Right ventricle myocardium inferior (tissue), 1 donor: Measurements from ENCODE around the gene RAB11FIP4. TPM values are rescaled to one million over a fixed set of nuclear protein-coding genes. Genes with fewer than 3 reads are reported as not detected.
"Not testable (repeated sequence)": the region's sequence is repeated elsewhere in the genome, so short reads cannot be mapped to it uniquely, and the experiment has no call there.

Experiments used
- ATAC-seq: fragments of 200-7000 bp; cut with Tn5 transposase; one replicate; pipeline ENCODE4 v1.9.1; 2020; ENCODE audit warnings: mild to moderate bottlenecking, moderate library complexity
- DNase-seq: peaks from one replicate; pipeline ENCODE4 v3.0.0; 2021; ENCODE audit errors: missing footprints
- intact Hi-C: fragments of 100-400 bp; cut with DNase I; formaldehyde crosslinking; loops from one replicate; pipeline ENCODE4 v1.11.0; 2022
- long read RNA-seq: library from polyadenylated mRNA; unstranded; transcript quantifications from one replicate; pipeline ENCODE4 v2.0.0, GENCODE V29; 2021
- total RNA-seq: library from RNA; stranded (reverse); fragmentation: NEBNext Ultra II Directional; extraction: Animal tissue kit (Norgen Biotek cat#: 25700); gene quantifications from one replicate; pipeline ENCODE4 v1.2.1, GENCODE V29; 2021
- donor health status: DM: no; HTN: yes; CAD: no; lungs with severe emphysema.

The RAB11FIP4 gene
- total RNA-seq, result 13.6 TPM
- long read RNA-seq, full-length matches to known transcripts, result 10 of 23 reads
- long read RNA-seq, partial matches to known transcripts, result 9 of 23 reads
- long read RNA-seq, other reads (novel, unspliced or antisense), result 4 of 23 reads

- intact Hi-C loops, result no loop called here
- ATAC-seq (peak; percentile 55), DNase-seq (peak; percentile 52)
Measured at GRCh38 chr17:31391496-31391949, at the start of gene RAB11FIP4. RAB11FIP4 (plus strand) TSS chr17:31391675; CDS start chr17:31391853, 178 bp downstream.

GRCh38 chr17:31345191-31345747, 46.2 kb upstream of the RAB11FIP4 start:
- intact Hi-C loops, DNase-seq, ATAC-seq: not testable (repeated sequence)

- intact Hi-C loops, result no loop called here
- DNase-seq, result no peak
- ATAC-seq, result no peak
Measured at GRCh38 chr17:31349454-31349853, 42.0 kb upstream of the RAB11FIP4 start.

- DNase-seq, result no peak
- intact Hi-C loops, result no loop called here
- no peak for ATAC-seq
Measured at GRCh38 chr17:31355935-31356334, 35.5 kb upstream of the RAB11FIP4 start.

GRCh38 chr17:31357091-31357490, 34.4 kb upstream of the RAB11FIP4 start:
- intact Hi-C loops, result no loop called here
- DNase-seq, result no peak
- ATAC-seq, result no peak

- intact Hi-C loops, result no loop called here
- ATAC-seq, result no peak
- no peak for DNase-seq
Measured at GRCh38 chr17:31357839-31358394, 33.6 kb upstream of the RAB11FIP4 start.

- DNase-seq (no peak), ATAC-seq (no peak)
- intact Hi-C loops, result no loop called here
Measured at GRCh38 chr17:31364012-31364411, 27.5 kb upstream of the RAB11FIP4 start.

GRCh38 chr17:31366088-31366487, 25.4 kb upstream of the RAB11FIP4 start:
- ATAC-seq, result no peak
- intact Hi-C loops, result no loop called here

GRCh38 chr17:31369266-31369665, 22.2 kb upstream of the RAB11FIP4 start:
- intact Hi-C loops, result no loop called here
- DNase-seq (no peak), ATAC-seq (no peak)

More at GRCh38 chr17:31366088-31366487, 25.4 kb upstream of the RAB11FIP4 start:
- DNase-seq, result no peak

GRCh38 chr17:31371511-31372097, 19.9 kb upstream of the RAB11FIP4 start:
- no peak for ATAC-seq
- intact Hi-C loops, result no loop called here
- no peak for DNase-seq

- intact Hi-C loops, result no loop called here
- ATAC-seq (peak; percentile 57), DNase-seq (no peak)
Measured at GRCh38 chr17:31373150-31374093, 18.1 kb upstream of the RAB11FIP4 start.

- DNase-seq (no peak), ATAC-seq (no peak)
- intact Hi-C loops, result no loop called here
Measured at GRCh38 chr17:31374094-31374447, 17.4 kb upstream of the RAB11FIP4 start.

- ATAC-seq, result no peak
- intact Hi-C loops, result no loop called here
- DNase-seq, result no peak
Measured at GRCh38 chr17:31374503-31374902, 17.0 kb upstream of the RAB11FIP4 start.

- no peak for ATAC-seq
- intact Hi-C loops, result no loop called here
- DNase-seq, result no peak
Measured at GRCh38 chr17:31378638-31379037, 12.8 kb upstream of the RAB11FIP4 start.

- ATAC-seq (no peak), DNase-seq (no peak)
- intact Hi-C loops, result no loop called here
Measured at GRCh38 chr17:31379597-31380205, 11.8 kb upstream of the RAB11FIP4 start.

GRCh38 chr17:31381165-31381668, 10.3 kb upstream of the RAB11FIP4 start:
- DNase-seq, result no peak
- intact Hi-C loops, result no loop called here
- no peak for ATAC-seq

GRCh38 chr17:31382668-31383275, 8.7 kb upstream of the RAB11FIP4 start:
- ATAC-seq, result peak; percentile 36
- DNase-seq, intact Hi-C loops: not testable (repeated sequence)

- intact Hi-C loops, ATAC-seq, DNase-seq: not testable (repeated sequence)
Measured at GRCh38 chr17:31383488-31383887, 8.0 kb upstream of the RAB11FIP4 start.
